Peyer's patch (tissue), 4 donors: ENCODE results near the gene BRIP1. TPM values are rescaled to one million over a fixed set of nuclear protein-coding genes. Genes with fewer than 3 reads are reported as not detected.
"Not testable (repeated sequence)": the region's sequence is repeated elsewhere in the genome, so short reads cannot be mapped to it uniquely, and the experiment has no call there.

Experiments used
- DNase-seq, 3 donors: peaks; one replicate each; pipeline ENCODE4 v3.0.0-alpha.2; 2017 to 2019
- H3K27ac ChIP-seq, 4 donors: fragments of 200-600 bp; sonication (generic); one replicate each; pipeline ENCODE4 v1.5.1; 2016 to 2019
- H3K27me3 ChIP-seq, 2 donors: fragments of 200-600 bp; sonication (generic); one replicate each; pipeline ENCODE4 v1.5.1; 2019
- H3K36me3 ChIP-seq, 3 donors: fragments of 200-600 bp; sonication (generic); one replicate each; pipeline ENCODE4 v1.5.1; 2016 to 2019
- H3K4me1 ChIP-seq, 4 donors: fragments of 200-600 bp; sonication (generic); one replicate each; pipeline ENCODE4 v1.5.1; 2016 to 2019
- H3K4me3 ChIP-seq, 4 donors: fragments of 200-600 bp; sonication (generic); 1 replicate in 3 of 4; 2 replicates in 1 of 4; pipeline ENCODE4 v1.5.1; 2016 to 2019; ENCODE audit warnings: mild to moderate bottlenecking in 1 of 4
- H3K9me3 ChIP-seq, 4 donors: fragments of 200-600 bp; sonication (generic); one replicate each; pipeline ENCODE4 v1.5.1; 2016 to 2019; ENCODE audit warnings: mild to moderate bottlenecking in 1 of 4
- POLR2A ChIP-seq, 2 donors: fragments of 450-650 bp; IDR thresholded peaks; one replicate each; pipeline ENCODE4 v1.5.1; 2017; ENCODE audit warnings: antibody characterized with exemption in 2 of 2, mild to moderate bottlenecking in 2 of 2, moderate library complexity in 2 of 2
- total RNA-seq, 4 donors: library from RNA; depleted of rRNA; stranded (reverse); fragments of >200 nt; gene quantifications; one replicate each; pipeline ENCODE4 v1.1.0, GENCODE V29; 2016
- TF ChIP-seq, protein P1 (sequence below), 6 experiments: fragments of 450-650 bp in 4 of 6; fragments of 200-600 bp in 2 of 6; sonication (generic) in 1 of 6; IDR thresholded peaks; one replicate each; pipeline ENCODE4 v1.5.1; 2017 to 2019; ENCODE audit warnings: antibody characterized with exemption in 6 of 6, mild to moderate bottlenecking in 3 of 6, moderate library complexity in 1 of 6

The BRIP1 gene
- total RNA-seq, 4 donors from 2014 or later, result 4.3 to 13.2 (median 4.5) TPM

- Histone ChIP-seq H3K4me1 (no peaks in the 10 kb centered on the region), H3K27ac (no peak overlapping the region), H3K9me3 (no peaks in the 10 kb centered on the region), H3K27me3 (no peaks in the 10 kb centered on the region), H3K36me3 (no peaks in the 10 kb centered on the region), H3K4me3 (no peak overlapping the region)
- TF ChIP-seq, protein P1, sequence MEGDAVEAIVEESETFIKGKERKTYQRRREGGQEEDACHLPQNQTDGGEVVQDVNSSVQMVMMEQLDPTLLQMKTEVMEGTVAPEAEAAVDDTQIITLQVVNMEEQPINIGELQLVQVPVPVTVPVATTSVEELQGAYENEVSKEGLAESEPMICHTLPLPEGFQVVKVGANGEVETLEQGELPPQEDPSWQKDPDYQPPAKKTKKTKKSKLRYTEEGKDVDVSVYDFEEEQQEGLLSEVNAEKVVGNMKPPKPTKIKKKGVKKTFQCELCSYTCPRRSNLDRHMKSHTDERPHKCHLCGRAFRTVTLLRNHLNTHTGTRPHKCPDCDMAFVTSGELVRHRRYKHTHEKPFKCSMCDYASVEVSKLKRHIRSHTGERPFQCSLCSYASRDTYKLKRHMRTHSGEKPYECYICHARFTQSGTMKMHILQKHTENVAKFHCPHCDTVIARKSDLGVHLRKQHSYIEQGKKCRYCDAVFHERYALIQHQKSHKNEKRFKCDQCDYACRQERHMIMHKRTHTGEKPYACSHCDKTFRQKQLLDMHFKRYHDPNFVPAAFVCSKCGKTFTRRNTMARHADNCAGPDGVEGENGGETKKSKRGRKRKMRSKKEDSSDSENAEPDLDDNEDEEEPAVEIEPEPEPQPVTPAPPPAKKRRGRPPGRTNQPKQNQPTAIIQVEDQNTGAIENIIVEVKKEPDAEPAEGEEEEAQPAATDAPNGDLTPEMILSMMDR (IDR thresholded peaks at IDR 0.05), result no peak
- no peak for TF ChIP-seq POLR2A (IDR thresholded peaks at IDR 0.05)
- DNase-seq, result no peak
These were observed 131.2 kb downstream of the BRIP1 start for GRCh38 chr17:61732169-61732568.

DNA sequence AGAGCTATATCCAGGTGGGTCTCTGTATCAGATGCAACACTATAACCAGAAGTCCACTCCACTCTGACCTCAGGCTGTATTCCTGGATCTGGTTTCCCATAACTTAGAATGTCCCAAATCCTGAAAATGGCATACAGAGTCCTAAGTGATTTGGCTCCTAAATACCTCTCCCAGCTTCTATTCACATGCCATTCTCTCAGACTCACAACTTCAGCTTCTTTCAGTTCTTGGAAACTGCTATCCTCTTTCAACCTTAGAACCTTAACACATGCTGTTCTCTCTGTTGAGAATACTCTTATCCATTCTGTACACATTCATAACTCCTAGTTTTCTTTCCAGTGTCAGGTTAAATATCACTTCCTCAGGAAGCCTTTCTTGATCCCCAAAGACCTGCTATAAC lies 132.0 kb downstream of the BRIP1 start:
- TF ChIP-seq, protein P1 (IDR thresholded peaks at IDR 0.05), result no peak
- TF ChIP-seq POLR2A (IDR thresholded peaks at IDR 0.05), result no peak
- H3K4me1 ChIP-seq, result no peaks in the 10 kb centered on the region
- no peak overlapping the region for H3K27ac ChIP-seq
- H3K4me3 ChIP-seq, result no peak overlapping the region
- no peaks in the 10 kb centered on the region for H3K9me3 ChIP-seq
- H3K27me3 ChIP-seq, result no peaks in the 10 kb centered on the region
- no peak for DNase-seq
- no peaks in the 10 kb centered on the region for H3K36me3 ChIP-seq

DNA sequence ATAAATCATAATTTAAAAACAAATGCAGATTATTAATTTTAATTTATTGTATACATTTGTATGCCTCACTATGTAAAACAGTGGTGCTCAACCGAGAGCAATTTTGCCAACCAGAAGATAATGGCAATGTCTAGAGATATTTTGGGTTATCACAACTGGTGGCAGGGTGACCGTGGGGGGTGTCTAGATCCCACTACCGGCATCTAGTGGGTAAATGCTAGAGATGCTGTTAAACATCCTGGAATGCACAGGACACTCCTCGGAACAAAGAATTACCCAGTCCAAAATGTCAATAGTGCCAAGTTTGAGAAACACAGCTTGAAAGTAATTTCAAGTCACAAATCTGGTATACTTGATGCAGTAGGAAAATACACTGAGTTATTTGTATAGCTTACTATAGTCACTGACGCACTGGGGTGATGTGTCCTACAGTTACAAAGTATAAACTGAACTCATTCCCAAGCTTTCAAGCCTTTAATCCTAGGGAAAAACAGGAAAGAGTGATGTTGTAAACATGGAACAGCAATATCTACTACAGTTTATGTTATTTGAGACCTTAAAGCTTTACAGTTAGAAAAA lies 133.5 kb downstream of the BRIP1 start:
- no peak for DNase-seq
- H3K9me3 ChIP-seq, result no peaks in the 10 kb centered on the region
- H3K4me3 ChIP-seq, result no peak overlapping the region
- no peaks in the 10 kb centered on the region for H3K27me3 ChIP-seq
- no peaks in the 10 kb centered on the region for H3K36me3 ChIP-seq
- TF ChIP-seq, protein P1 (IDR thresholded peaks at IDR 0.05), result no peak
- TF ChIP-seq POLR2A (IDR thresholded peaks at IDR 0.05), result no peak
- H3K27ac ChIP-seq, result no peak overlapping the region
- H3K4me1 ChIP-seq, result no peaks in the 10 kb centered on the region

DNA sequence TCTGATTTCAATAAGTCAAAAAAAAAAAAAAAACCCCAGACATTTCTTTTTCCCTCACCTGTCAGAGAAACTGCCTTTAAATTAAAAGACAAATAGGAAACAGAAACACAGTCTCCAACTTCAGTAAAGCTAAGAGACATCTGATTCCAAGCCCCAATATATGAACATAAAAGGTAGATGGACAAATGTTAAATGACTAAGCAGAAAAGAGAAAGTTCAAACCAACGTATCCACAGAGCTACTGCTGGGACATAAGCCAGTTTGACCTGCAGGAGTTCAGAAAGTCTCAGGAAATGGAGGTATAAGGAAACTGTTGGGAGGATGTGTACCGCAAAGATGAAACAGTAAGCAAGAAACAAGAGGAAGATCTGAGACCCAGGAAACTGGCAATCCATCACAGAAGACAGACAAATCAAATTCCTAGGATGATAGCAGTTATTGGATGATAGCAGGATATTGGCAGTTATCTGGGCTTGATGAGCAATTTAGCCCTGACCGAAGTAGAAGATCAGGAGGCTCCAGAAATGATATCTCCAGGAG lies 135.0 kb downstream of the BRIP1 start:
- TF ChIP-seq, protein P1 (IDR thresholded peaks at IDR 0.05), result no peak
- no peak for TF ChIP-seq POLR2A (IDR thresholded peaks at IDR 0.05)
- no peak overlapping the region for H3K4me3 ChIP-seq
- no peak overlapping the region for H3K27ac ChIP-seq
- no peaks in the 10 kb centered on the region for H3K9me3 ChIP-seq
- DNase-seq, result no peak
- no peaks in the 10 kb centered on the region for H3K4me1 ChIP-seq
- H3K27me3 ChIP-seq, result no peaks in the 10 kb centered on the region
- H3K36me3 ChIP-seq, result no peaks in the 10 kb centered on the region

DNA sequence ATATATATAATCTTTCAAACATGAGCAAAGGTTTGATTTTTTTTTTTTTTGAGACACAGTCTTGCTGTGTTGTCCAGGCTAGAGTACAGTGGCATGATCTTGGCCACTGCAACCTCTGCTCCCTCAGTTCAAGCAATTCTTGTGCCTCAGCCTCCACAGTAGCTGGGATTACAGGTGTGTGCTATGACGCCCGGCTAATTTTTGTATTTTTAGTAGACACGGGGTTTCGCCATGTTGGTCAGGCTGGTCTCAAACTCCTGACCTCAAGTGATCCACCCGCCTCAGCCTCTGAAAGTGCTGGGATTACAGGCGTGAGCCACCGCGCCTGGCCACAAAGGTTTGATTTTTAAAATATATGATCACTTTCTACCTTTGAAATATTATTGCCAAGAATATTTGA lies 135.5 kb downstream of the BRIP1 start:
- H3K4me1 ChIP-seq, DNase-seq, H3K36me3 ChIP-seq, H3K27ac ChIP-seq, H3K4me3 ChIP-seq, H3K27me3 ChIP-seq, H3K9me3 ChIP-seq: not testable (repeated sequence)

DNA sequence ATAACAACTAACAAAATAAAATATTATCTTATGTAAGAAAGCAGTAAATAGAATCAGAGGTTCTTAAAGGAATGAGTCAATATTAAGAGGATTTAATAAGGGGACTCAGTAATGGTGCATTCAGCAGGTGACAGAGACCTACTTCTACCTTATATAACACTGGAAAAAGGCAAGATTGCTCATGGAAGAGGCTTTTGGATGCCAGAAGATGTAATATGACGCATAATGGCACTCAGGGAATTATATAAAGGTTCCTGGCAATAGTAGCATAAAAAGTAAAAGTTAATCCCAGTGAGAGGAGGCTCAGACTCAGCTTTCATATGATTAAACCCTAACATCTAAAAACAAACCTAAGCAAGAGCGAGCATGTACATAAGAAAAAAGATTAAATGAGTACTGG lies 136.4 kb downstream of the BRIP1 start:
- H3K27ac ChIP-seq, result no peak overlapping the region
- no peaks in the 10 kb centered on the region for H3K27me3 ChIP-seq
- no peaks in the 10 kb centered on the region for H3K9me3 ChIP-seq
- TF ChIP-seq, protein P1 (IDR thresholded peaks at IDR 0.05), result no peak
- no peak for TF ChIP-seq POLR2A (IDR thresholded peaks at IDR 0.05)
- H3K4me3 ChIP-seq, result no peak overlapping the region
- no peaks in the 10 kb centered on the region for H3K36me3 ChIP-seq
- H3K4me1 ChIP-seq, result no peaks in the 10 kb centered on the region
- DNase-seq, result no peak
